CD4-positive, alpha-beta T cell treated with Interleukin-6 for 4 hours (primary cell): Measurements from ENCODE around the gene CD109.

Experiments used
- DNase-seq: peaks from one replicate; pipeline ENCODE4 v3.0.0-alpha.2; 2020; ENCODE audit warnings: mixed read lengths

Gene CD109

GRCh38 chr6:73873081-73873480 is 177.1 kb downstream of the CD109 start:
- DNase-seq = no peak
